HepG2 (cell line): ENCODE data around the gene CPED1.

Experiments
- EP300 ChIP-seq, 3 experiments: sonication (generic) in 1 of 3; formaldehyde crosslinking in 1 of 3; IDR thresholded peaks; 2 replicates each; pipeline versions ENCODE4 v1.5.1 to v1.6.1; 2011 to 2020; ENCODE audit warnings: low read depth in 2 of 3, low read length in 2 of 3, borderline replicate concordance in 1 of 3, improper control_type of control experiment in 1 of 3, mild to moderate bottlenecking in 1 of 3, missing genetic modification reagents in 1 of 3, moderate library complexity in 1 of 3
- NFE2 ChIP-seq: sonication (generic); formaldehyde crosslinking; IDR thresholded peaks from 2 replicates; pipeline ENCODE4 v1.4.0; 2020; ENCODE audit warnings: missing genetic modification reagents

DNA sequence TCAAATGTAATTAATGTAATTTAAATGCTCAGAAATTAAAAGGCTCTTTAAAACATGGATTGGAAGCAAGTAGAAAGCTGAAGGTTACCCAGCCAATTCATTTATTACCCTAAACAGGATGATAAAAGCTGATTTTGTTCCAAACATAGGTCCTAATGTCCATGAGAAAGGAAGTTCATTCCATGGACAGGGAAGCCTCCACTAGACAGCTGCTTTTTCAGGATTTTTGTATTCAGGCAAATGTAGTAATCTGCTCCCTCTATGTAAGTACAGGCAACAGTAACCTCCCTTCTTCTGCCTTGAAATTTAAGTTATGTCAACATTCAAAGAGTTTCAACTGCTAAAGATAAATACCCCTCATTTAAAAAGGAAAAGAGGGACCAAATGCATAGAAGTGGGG lies 217.3 kb downstream of the CPED1 start:
- TF ChIP-seq NFE2 (CRISPR knock-in tag) (no peak), EP300 (IDR thresholded peaks at IDR 0.05; ENCODE audit: low read depth in 2 of 2, low read length in 2 of 2) (no peak), EP300 (CRISPR knock-in tag; IDR thresholded peaks at IDR 0.05; ENCODE audit: borderline replicate concordance) (no peak)
